IPS DF 19.7 (cell line): Measurements from ENCODE around the gene ASMTL.
"Not testable (repeated sequence)": the region's sequence is repeated elsewhere in the genome, so short reads cannot be mapped to it uniquely, and the experiment has no call there.

ENCODE experiments used
- DNase-seq: peaks from one replicate; pipeline ENCODE4 v3.0.0-alpha.2; 2013; ENCODE audit warnings: low read depth, low spot score

The ASMTL gene

DNA sequence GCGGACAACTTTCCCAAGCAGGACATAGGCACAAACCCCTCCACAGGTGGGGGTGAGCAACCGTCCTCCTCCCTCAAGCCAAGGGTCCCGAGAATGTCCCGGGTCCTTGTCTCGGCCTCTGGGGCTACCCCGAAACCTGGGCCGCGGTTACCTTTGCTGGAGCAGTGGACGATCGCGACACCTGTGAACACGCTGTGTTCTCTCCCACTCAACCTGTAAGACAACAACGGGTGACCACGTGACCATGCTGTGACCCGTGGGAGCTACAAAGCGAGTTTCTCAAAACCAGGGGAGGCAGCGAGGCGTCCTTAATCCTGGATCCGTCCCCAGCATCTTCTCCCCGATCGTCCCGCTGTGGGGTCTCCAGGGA, 17.9 kb downstream of the ASMTL start:
- no peak for DNase-seq

DNA sequence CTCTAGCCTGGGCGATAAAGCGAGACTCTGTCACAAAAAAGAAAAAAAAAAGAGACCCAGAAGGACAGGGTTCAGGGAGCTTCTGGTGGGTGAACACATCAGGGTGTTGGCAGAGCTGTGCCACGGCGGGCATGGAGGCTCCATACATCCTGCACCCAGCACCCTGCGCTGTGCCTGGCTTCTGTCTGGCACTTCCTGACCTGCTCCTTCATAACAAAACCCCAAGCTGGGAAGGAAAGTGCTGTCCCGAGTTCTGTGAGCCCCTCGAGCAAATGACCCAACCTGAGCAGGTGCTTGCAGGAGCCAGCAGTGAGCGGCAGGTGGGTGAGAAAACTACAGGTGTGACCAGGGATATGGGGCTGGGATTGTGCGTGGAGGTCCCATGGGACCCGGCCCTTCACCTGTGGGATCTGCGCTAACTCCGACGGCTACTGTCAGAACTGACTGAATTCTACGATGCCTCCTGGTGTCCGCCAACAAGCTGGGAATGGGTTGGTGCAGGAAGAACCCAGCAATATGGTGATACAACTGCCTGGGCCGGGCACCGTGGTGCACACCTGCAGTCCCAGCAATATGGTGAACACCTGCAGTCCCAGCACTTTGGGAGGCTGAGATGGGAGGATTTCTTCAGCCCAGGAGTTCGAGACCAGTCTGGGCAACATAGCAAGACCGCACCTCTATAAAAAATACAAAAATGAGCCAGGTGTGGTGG, 18.9 kb downstream of the ASMTL start:
- no peak for DNase-seq

DNA sequence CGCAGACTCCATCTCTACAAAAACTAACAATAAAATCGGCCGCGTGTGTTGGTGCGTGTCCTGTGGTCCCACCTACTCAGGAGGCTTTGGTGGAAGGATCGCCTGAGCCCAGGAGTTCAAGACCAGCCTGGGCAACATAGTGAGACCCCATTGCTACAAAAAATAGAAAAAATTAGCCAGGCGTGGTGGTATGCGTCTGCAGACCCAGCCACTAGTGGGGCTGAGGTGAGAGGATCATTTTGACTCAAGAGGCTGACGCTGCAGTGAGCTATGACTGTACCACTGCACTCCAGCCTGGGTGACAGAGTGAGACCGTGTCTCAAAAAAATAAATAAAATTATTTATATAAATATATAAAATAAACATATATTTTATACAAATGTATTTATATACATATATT, 22.3 kb downstream of the ASMTL start:
- DNase-seq = no peak

DNA sequence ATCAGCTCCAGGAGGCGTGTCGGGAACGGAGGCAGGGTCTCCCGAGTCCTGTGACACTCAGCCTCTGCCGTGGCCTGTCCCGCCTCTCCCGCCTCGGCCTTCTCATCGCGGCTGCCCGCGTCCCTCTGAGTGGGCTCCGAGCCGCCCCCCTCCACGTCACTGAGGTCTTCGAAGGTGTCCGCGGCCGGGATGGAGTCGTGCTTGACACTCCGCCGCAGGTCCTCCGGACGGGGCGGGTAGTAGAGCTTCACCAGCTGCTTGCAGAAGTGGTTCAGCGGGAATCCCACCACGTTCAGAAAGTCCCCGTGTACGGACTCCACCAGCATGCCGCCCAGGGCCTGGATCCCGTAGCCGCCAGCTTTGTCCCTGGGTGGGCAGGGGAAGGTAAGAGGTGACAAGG, 25.0 kb downstream of the ASMTL start:
- no peak for DNase-seq

DNA sequence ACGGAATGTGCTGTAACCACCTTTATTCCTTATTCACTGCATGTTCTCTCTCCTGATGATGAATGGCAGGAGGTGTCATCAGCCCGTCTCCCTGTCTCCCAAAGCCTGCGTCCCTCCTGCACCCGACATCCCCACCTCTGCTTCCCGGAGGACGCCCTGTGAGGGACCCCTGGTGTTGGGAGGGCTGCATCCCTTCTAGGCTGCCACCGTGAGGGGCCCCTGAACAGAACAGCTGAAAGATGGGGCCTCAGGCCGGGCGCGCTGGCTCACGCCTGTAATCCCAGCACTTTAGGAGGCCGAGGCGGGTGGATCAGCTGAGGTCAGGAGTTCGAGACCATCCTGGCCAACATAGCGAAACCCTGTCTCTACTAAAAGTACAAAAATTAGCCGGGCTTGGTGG, 26.4 kb downstream of the ASMTL start:
- DNase-seq = not testable (repeated sequence)

DNA sequence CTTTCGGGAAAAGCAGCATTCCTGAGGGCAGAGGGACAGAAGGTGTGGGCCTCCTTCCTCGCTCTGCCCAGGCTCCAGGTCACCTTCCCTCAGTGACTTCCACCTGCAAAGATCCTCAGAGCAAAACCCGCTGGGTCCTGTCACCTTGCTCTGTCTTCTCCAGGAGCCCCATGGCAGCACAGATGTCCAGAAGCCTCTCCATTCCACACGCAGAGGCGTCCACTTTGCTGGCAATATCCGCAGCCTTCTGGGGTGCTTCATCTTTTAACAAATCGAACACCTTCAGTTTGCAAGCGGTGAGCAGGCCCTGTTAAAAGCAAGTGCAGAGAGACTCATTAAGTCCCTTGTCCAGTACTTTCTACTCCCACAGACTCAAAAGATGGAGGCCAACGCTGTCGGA, 27.3 kb downstream of the ASMTL start:
- no peak for DNase-seq

DNA sequence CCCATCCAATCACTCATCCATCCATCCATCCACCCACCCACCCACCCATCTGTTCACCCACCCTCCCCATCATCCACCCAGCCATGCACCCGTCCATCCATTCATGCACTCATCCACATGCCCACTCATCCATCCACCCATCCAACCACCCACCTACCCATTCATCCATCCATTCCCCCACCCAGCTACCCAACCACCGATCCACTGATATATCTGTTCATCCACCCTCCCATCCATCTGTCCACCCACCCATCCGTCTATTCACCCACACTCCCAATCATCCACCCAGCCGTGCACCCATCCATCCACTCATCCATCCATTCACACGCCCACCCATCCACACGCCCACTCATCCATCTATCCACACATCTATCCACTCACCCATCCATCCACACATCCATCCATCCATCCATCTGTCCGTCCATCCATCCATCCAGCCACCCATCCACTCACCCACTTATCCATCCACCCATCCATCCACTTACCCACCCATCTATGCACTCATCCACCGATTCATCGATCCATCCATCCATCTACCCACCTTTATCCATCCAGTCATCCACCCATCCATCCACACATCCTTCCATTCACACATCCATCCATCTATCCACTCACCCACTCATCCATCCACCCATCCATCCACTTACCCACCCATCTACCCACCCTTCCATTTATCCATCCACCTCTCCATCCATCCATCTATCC, 28.4 kb downstream of the ASMTL start:
- no peak for DNase-seq

DNA sequence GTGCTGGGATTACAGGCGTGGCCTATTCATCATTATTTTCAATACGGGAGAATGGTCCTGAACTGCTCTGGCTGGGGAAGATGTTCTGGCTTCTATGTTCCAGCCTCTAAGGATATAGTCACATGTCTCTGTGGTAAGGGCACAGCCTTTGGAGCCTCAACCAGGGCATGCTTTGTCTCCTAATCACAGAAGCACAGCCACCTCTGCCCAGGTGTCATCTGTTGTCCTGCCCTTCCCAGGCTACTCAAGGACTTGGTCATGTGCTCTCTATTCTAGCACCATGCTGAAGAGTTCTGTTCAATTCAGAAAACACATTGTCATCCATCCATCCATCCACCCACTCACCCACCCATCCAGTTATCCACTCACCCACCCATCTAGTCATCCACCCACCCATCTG, 29.5 kb downstream of the ASMTL start:
- no peak for DNase-seq

DNA sequence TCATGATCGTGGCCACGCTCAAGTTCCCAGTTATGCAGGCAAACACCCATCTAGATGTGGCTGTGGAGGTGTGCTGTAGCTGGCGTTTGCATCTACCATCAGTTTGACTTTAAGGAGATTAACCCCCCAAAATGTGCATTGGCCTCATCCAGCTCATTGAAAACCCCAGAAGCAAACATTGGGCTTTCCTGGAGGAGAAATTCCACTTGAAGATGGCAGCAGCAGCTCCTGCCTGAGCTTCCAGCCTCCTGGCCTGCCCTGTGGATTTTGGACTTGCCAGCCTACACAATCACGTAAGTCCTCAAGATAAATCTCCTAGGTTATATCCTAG, 30.6 kb downstream of the ASMTL start:
- no peak for DNase-seq

DNA sequence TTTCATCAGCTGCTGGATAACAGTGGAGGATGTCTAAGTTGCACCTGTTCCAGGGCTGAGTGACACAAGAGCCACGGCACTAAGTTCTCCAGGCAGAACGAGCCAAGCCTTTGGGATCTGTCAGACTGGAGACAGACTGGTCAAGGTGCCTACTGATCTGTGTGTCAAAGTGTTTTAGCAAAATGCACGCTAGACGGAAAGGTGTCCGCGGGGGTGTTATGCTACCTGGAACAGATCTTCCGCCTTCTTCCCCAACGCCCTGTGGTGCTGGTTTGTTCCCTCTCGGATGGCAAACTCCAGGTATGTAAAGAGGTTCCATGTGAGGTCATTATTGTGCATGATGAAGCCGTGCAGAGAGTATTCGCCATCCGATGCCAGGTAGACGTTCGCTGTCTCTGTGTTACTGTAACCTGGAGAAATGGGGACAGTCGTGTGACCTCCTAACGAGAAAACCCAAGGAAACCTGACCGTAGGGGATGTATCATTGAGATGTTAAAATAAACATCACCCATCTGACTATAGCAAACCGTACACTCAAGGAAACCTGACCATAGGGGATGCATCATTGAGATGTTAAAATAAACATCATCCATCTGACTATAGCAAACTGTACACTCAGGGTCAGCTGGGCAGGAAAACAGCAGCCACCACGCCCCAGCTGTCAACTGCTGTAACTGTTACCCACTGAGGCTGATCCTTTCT, 31.1 kb downstream of the ASMTL start:
- DNase-seq = no peak

DNA sequence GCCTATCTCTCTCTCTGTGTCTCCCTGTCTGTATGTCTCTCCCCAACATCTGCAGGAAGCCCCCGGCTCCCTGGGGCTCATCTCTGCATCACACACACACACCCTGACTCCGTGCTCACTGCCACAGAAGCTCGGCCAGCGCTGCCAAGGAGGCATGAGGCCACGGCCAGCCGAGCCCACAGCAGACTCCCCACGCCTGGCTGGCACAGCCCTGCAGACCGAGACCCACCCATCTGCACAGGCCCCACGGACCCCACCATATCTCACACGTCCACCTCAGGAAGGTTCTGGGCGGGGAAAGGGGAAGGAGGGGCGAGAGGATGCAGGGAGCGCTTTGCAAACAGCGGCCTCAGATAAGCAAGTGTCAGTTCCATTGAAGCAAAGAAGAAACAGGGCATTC, 32.3 kb downstream of the ASMTL start:
- no peak for DNase-seq

DNA sequence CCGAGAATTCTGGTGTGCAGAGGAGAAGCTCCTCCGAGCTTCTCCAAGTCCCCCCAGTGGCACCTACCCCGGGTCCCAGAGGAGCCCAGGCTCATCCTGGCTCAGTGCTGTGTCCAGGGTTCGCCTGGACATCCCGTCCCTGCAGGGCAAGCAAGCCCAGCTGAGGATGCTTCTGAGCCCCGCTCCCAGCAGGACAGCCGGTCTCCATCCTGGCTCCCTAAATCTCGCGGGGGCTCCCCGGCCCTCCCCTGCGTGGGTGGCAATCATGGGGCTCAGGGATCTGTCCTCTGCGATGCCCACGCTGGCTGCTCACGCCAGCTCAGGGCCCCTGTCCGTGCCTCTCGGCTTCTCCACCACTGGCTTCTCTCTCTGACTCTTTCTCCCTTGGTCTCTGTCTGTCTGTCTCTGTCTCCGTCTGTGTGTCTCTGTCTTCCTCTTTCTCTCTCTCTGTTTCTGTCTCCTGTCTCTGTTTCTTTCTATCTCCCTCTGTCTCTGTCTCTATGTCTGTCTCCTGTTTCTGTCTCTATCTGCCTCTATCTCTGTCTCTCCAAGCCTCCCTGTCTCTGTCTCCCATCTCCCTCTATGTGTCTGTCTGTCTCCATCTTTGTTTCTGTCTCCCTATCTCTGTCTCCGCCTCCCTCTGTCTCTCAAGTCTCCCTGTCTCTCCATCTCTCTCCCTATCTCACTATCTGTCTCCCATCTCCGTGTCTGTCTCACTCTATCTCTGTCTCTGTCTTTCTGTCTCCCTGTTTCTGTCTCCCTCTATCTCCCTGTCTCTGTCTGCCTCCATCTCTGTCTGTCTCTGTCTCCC, 33.0 kb downstream of the ASMTL start:
- no peak for DNase-seq

DNA sequence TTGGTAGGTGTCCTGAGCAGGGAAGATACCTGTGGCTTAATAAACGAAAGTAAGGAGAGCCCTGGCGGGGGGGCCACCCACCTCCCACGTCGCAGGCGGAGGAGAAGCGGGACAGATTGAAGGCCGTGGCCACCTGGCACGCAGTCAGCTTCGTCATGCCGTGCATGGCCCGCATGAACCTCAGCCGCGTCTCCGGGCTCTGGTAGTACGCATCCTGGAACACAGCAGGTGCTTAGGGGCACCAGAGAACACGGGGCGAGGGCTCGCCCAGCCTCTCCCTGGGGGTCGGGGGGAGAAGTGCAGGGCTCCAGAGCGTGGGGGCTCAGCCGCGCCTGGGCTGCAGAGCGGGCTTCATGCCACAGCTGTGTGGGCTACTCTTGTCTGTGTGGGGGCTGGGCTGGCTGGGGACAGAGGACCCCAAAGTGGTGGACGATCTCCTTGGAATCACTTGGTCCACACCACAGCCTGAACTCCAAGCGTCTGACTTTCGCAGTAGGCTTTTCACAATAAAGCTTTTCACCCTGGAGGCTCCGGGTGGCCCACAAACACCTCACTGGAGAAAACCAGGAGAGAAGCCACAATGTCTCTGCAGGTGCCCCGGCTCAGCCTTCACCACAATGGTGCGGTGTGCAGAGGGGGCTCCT, 33.7 kb downstream of the ASMTL start:
- no peak for DNase-seq

DNA sequence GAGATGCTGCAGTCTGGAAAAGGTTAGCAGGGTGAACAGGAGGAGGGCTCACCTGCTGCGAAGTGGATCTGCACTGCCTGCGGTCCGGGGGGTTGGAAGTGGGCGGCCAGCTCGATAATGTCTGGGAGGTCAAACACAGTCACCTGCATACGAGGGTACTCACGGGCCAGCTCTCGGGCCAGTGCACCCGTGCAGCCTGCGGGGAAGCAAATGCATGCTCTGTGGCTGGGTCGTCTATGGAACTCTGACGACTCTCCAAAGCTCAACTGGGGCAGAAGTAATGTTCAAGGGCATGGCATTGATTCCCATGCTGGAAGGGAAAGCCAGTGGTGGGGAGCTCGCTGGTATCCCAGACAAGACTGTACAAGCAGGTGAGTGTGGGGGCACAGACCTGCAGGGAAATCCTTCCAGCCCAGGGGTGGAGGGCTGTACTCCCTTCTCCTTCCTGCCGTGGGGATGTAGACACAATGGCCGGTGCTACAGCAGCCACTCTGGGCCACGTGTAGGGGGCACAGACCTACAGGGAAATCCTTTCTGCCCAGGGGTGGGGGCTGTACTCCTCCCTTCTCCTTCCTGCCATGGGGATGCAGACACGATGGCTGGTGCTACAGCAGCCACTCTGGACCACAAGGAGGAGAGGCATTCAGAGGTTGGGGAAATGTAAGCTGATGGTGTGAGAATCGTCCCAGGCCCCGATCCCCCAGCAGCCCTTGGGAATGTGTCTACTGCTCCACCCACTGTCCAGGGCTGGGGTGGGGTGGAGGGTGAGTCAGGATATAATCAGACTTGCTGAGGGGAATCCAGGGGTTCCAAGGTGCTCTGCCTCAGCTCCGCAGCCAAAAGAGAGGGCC, 34.6 kb downstream of the ASMTL start:
- DNase-seq = no peak

DNA sequence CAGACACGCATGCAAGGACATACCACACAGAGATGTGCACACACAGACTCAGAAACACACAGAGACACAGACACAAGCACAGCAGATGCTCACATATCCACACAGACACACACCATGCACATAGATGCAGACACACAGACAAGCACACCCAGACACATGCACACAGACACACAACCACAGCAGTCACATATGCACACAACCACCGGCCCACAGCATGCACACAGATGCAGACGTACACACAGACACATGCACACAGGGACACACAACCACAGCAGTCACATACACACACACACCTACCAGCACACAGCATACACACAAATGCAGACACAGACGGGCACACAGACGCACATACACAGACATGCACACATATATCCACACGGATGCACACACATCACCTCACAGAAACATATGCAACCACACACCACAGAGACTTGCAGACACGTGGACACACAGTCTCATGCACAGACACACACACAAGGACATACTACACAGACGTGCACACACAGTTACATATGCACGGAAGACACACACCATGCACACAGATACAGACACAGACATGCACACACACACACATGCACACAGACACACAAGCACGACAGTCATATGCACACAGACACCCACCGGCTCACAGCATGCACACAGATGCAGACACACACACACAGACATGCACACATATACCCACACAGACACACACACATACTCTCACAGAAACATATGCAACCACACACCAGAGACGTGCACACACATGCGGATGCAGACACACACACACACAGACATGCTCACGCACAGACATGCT, 35.5 kb downstream of the ASMTL start:
- DNase-seq = no peak

DNA sequence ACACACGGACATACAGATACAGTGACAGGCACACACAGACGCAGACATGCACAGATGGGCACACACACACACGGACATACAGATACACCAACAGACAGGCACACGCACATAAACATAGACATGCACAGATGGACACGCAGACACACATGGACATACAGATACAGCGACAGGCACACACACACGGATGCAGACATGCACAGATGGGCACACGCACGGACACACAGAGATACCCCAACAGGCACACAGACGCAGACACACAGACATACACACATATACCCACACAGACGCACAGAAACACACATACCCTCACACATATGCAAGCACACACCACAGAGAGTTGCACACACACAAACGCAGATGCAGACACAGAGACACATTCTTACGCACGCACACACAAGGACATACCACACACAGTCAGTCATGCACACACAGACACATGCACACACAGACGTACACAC, 36.4 kb downstream of the ASMTL start:
- DNase-seq = no peak

DNA sequence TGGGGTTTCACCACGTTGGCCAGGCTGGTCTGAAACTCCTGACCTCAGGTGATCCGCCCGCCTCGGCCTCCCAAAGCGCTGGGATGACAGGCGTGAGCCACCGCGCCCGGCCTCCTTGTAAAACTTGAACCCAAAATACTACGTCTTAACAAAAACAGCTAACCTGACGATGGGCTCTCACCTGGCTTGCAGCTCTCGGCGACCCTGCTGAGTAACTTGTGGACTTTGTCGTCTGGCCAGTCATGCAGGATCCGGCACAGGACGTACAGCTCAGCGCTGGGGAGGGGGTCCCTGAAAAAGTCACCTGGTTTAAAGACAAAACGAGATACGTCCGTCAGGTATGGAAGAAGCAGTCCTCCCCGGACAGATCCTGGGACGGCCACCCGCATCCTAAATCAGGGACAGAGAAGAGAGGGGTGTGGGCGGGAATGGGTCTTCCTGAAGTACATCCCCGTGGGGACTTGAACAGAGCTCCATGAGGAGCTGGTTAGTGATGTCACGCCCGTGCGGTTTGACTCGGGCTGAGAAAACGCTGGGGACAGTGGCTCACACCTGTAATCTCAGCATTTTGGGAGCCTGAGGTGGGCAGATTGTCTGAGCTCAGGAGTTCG, 40.1 kb downstream of the ASMTL start:
- DNase-seq = no peak

DNA sequence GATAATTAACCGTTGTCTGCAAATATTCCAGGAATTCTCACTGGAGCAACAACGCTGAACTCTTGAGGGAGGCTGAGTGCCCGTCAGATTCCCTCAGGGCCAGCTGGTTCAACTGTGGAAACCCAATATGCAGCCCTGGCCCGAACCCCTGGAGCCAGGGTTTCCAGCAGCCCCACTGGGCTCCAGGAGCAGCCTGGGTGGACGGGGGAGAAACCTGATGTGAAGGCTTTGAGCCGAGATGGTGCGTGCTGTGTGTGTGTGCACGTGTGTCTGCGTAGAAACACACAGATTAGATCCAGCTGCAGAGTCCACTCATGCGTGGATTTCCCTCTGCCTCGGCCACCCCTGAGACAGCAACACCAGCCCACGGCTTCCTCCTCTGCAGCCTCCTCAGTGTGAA, 41.4 kb downstream of the ASMTL start:
- no peak for DNase-seq

DNA sequence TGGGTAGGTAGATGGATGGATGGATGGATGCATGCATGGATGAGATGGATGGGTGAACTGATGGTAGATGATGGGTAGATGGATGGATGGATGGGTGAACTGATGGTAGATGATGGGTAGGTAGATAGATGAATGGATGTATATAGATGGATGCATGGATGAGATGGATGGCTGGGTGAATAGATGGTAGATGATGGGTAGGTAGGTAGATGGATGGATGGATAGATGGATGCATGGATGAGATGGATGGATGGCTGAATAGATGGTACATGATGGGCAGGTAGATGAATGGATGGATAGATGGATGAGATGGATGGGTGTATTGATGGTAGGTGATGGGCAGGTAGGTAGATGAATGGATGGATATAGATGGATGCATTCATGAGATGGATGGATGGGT, 45.7 kb downstream of the ASMTL start:
- no peak for DNase-seq
